Measurements from ENCODE around the gene PCSK5.

DNA sequence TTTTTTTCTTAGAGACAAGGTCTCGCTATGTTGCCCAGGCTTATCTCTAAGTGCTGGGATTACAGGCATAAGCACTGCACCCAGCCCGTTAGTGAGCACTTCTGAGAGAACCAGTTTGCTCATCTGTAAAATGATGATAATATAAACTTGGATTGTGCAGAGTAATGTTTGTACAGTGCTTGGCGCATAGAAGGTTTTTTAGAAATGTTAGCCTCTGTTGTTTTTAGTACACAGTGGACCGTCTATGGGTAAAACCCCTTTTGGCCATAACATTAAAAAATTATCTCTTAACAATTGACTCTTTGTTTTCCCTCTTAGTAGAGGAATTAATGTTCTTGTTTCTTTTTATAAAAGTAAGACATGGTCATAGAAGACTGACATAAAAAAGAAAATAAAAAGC, 202.1 kb downstream of the PCSK5 start:
- no peak for TF ChIP-seq YY1 (IDR thresholded peaks at IDR 0.05; ENCODE audit: insufficient read depth, insufficient read length)
- TF ChIP-seq ZNF274 (IDR thresholded peaks at IDR 0.05; ENCODE audit: low read depth, low read length) = no peak
